Measurements from ENCODE around the gene DMBT1. TPM values are rescaled to one million over a fixed set of nuclear protein-coding genes. Genes with fewer than 3 reads are reported as not detected.
"Not testable (repeated sequence)": the region's sequence is repeated elsewhere in the genome, so short reads cannot be mapped to it uniquely, and the experiment has no call there.

Gene DMBT1
- total and polyA plus RNA-seq, 9 donors, result 0.03 to 0.46 (median 0.10) TPM; not detected in 2

GRCh38 chr10:122577311-122577885 lies 16.8 kb downstream of the DMBT1 start:
- H3K36me3 ChIP-seq, result no peaks in the 10 kb centered on the region
- 82 to 85% (median 85%) methylated on average over 12 of the region's 12 CpGs for WGBS, 3 donors
- no peaks in the 10 kb centered on the region for H3K9me3 ChIP-seq
- H3K27ac ChIP-seq, result no peak overlapping the region
- no peak for DNase-seq
- no peaks in the 10 kb centered on the region for H3K4me1 ChIP-seq (ENCODE audit: insufficient read depth)
- TF ChIP-seq CTCF (IDR thresholded peaks at IDR 0.05), result no peak
- TF ChIP-seq POLR2A (IDR thresholded peaks at IDR 0.05), result no peak
- no peak for TF ChIP-seq EP300 (IDR thresholded peaks at IDR 0.05)
- H3K27me3 ChIP-seq, result no peaks in the 10 kb centered on the region
- no peak overlapping the region for H3K4me3 ChIP-seq
- intact Hi-C loops (cut with DNase I), result no loop called here

DNA sequence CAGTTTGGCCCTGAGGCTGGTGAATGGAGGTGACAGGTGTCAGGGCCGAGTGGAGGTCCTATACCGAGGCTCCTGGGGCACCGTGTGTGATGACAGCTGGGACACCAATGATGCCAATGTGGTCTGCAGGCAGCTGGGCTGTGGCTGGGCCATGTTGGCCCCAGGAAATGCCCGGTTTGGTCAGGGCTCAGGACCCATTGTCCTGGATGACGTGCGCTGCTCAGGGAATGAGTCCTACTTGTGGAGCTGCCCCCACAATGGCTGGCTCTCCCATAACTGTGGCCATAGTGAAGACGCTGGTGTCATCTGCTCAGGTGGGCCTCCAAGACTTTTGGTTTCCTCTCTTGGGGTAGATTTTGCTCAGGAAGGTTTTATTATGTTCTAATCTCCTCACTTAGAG lies 25.5 kb downstream of the DMBT1 start:
- H3K27me3 ChIP-seq; H3K36me3 ChIP-seq; H3K4me1 ChIP-seq (ENCODE audit: insufficient read depth); DNase-seq; H3K27ac ChIP-seq; H3K9me3 ChIP-seq; intact Hi-C loops (cut with DNase I); H3K4me3 ChIP-seq: not testable (repeated sequence)
- 85 to 92% (median 89%) methylated on average over 7 of the region's 7 CpGs for WGBS, 3 donors

- 66 to 77% (median 73%) methylated on average over 6 of the region's 6 CpGs for WGBS, 3 donors
These were observed 26.7 kb downstream of the DMBT1 start for GRCh38 chr10:122587098-122587760.

DNA sequence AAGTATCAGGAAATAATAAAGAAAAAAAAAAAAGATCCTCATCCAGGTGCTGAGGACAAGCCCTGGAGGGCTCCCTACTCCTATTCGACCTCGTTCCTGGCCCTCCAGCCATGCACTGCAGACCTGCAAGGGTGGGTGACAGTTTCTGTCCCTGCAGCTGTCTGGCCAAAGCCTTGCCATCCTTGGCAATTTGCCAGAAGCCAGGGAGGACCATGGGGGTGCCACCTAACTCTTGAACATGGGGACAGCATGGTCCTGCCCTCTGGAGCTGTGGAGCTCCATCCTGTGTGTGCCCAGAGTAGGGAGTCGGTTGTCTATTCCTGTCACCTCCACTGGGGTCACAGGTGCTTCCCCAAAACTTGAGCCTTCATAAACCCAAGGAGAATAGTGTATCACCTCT lies 27.8 kb downstream of the DMBT1 start:
- Histone ChIP-seq H3K4me1 (ENCODE audit: insufficient read depth) (no peaks in the 10 kb centered on the region), H3K4me3 (no peak overlapping the region), H3K27me3 (no peaks in the 10 kb centered on the region), H3K27ac (no peak overlapping the region), H3K36me3 (no peaks in the 10 kb centered on the region), H3K9me3 (no peaks in the 10 kb centered on the region)
- no peak for DNase-seq
- TF ChIP-seq POLR2A (IDR thresholded peaks at IDR 0.05) (no peak), EP300 (IDR thresholded peaks at IDR 0.05) (no peak), CTCF (IDR thresholded peaks at IDR 0.05) (no peak)
- intact Hi-C loops (cut with DNase I), result no loop called here
- WGBS, 3 donors, result 81 to 91% (median 86%) methylated on average over 3 of the region's 3 CpGs

More at GRCh38 chr10:122587098-122587760, 26.7 kb downstream of the DMBT1 start:
- no peaks in the 10 kb centered on the region for H3K4me1 ChIP-seq (ENCODE audit: insufficient read depth)
- DNase-seq, result no peak
- H3K4me3 ChIP-seq, result no peak overlapping the region
- H3K36me3 ChIP-seq, result no peaks in the 10 kb centered on the region
- no peaks in the 10 kb centered on the region for H3K27me3 ChIP-seq
- TF ChIP-seq CTCF (IDR thresholded peaks at IDR 0.05) (no peak), POLR2A (IDR thresholded peaks at IDR 0.05) (no peak), EP300 (IDR thresholded peaks at IDR 0.05) (no peak)
- no peaks in the 10 kb centered on the region for H3K9me3 ChIP-seq
- H3K27ac ChIP-seq, result no peak overlapping the region
- intact Hi-C loops (cut with DNase I), result no loop called here

- Histone ChIP-seq H3K27ac (no peak overlapping the region), H3K4me3 (no peak overlapping the region), H3K4me1 (ENCODE audit: insufficient read depth) (no peaks in the 10 kb centered on the region), H3K36me3 (no peaks in the 10 kb centered on the region), H3K27me3 (no peaks in the 10 kb centered on the region), H3K9me3 (no peaks in the 10 kb centered on the region)
- no peak for TF ChIP-seq EP300 (IDR thresholded peaks at IDR 0.05)
- no peak for TF ChIP-seq POLR2A (IDR thresholded peaks at IDR 0.05)
- TF ChIP-seq CTCF (IDR thresholded peaks at IDR 0.05), result no peak
- DNase-seq, result no peak
- intact Hi-C loops (cut with DNase I), result no loop called here
- 63% methylated on average over 3 of the region's 3 CpGs for WGBS, 3 donors
These were observed 29.6 kb downstream of the DMBT1 start for GRCh38 chr10:122590153-122590552.
